Esophagus squamous epithelium (tissue), 4 donors: ENCODE results near the gene BBS7.

Experiments
- CTCF ChIP-seq, 6 experiments: fragments of 450-650 bp in 4 of 6; fragments of 200-600 bp in 2 of 6; sonication (generic) in 2 of 6; IDR thresholded peaks; one replicate each; pipeline ENCODE4 v1.5.1; 2016 to 2019; ENCODE audit warnings: antibody characterized with exemption in 6 of 6, mild to moderate bottlenecking in 4 of 6, moderate library complexity in 4 of 6
- POLR2A ChIP-seq, 4 donors: fragments of 450-650 bp; IDR thresholded peaks; one replicate each; pipeline ENCODE4 v1.6.1; 2017; ENCODE audit warnings: antibody characterized with exemption in 4 of 4, mild to moderate bottlenecking in 4 of 4, moderate library complexity in 3 of 4

DNA sequence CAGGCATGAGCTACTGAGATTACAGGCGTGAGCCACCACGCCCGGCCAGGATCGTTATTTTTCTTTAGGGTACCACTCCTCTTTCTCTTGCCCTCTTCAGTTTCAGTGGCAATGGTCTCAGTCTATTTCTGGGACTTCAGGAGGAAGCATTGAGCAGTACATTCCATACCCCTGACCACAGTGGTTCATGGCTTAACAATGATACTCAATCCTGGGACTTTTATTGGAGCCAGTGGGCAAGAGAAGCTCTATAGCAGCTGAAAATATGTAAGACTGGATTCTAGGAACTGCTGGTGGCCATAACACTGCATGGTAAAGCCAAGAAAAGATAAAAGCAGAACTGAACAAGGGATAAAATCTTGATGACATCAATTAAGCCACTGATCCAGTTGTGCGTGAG, 40.8 kb downstream of the BBS7 start:
- no peak for TF ChIP-seq CTCF (IDR thresholded peaks at IDR 0.05)
- TF ChIP-seq POLR2A (IDR thresholded peaks at IDR 0.05): no peak
